HG03469 (cell line): ENCODE measurements around the gene A2M.

Source experiments
- ATAC-seq: cut with Tn5 transposase; IDR thresholded peaks from one replicate; pipeline ENCODE4 v1.9.1; 2021; ENCODE audit warnings: mild to moderate bottlenecking, moderate library complexity, moderate number of reproducible peaks; ENCODE audit not compliant: unreplicated experiment

The A2M gene

GRCh38 chr12:9074484-9075137 is 41.1 kb downstream of the A2M start:
- no peak for ATAC-seq

- no peak for ATAC-seq
Observed at GRCh38 chr12:9073076-9073475, 42.6 kb downstream of the A2M start.

- no peak for ATAC-seq
Observed at GRCh38 chr12:9072481-9073038, 43.2 kb downstream of the A2M start.

GRCh38 chr12:9071969-9072368 is 43.8 kb downstream of the A2M start:
- ATAC-seq: no peak

GRCh38 chr12:9071518-9071917 is 44.2 kb downstream of the A2M start:
- no peak for ATAC-seq

- no peak for ATAC-seq
Observed at GRCh38 chr12:9070351-9070750, 45.4 kb downstream of the A2M start.

- no peak for ATAC-seq
Observed at GRCh38 chr12:9068600-9068999, 47.1 kb downstream of the A2M start.

- ATAC-seq: no peak
Observed at GRCh38 chr12:9068086-9068485, 47.6 kb downstream of the A2M start.

GRCh38 chr12:9066755-9067423 is 48.8 kb downstream of the A2M start:
- ATAC-seq: no peak

GRCh38 chr12:9066183-9066623 is 49.5 kb downstream of the A2M start:
- no peak for ATAC-seq

GRCh38 chr12:9065607-9065856 is 50.2 kb downstream of the A2M start:
- ATAC-seq: no peak

- no peak for ATAC-seq
Observed at GRCh38 chr12:9064815-9065606, 50.7 kb downstream of the A2M start.

- no peak for ATAC-seq
Observed at GRCh38 chr12:9064201-9064814, 51.4 kb downstream of the A2M start.

GRCh38 chr12:9052610-9053009 is 63.1 kb downstream of the A2M start:
- no peak for ATAC-seq

- ATAC-seq: no peak
Observed at GRCh38 chr12:9051158-9051550, 64.6 kb downstream of the A2M start.

GRCh38 chr12:9050521-9051157 is 65.1 kb downstream of the A2M start:
- no peak for ATAC-seq

- ATAC-seq: no peak
Observed at GRCh38 chr12:9049520-9050133, 66.1 kb downstream of the A2M start.

GRCh38 chr12:9048930-9049329 is 66.8 kb downstream of the A2M start:
- ATAC-seq: no peak

- ATAC-seq: no peak
Observed at GRCh38 chr12:9047105-9047504, 68.6 kb downstream of the A2M start.

- ATAC-seq: no peak
Observed at GRCh38 chr12:9043766-9044165, 72.0 kb downstream of the A2M start.

- ATAC-seq: no peak
Observed at GRCh38 chr12:9041321-9041720, 74.4 kb downstream of the A2M start.
